ENCODE data around the gene DNMT1. TPM values are rescaled to one million over a fixed set of nuclear protein-coding genes. Genes with fewer than 3 reads are reported as not detected.

Gene DNMT1
- total RNA-seq, 1 experiment from 2014 or later: 383 TPM

- POLR2A ChIA-PET (ENCODE audit: low non-redundant PET): no interaction called here
- intact Hi-C loops (cut with micrococcal nuclease; ENCODE audit: unreplicated experiment): no loop called here
- DNase-seq (ENCODE audit: low spot score): no peak
- Histone ChIP-seq H3K27me3 (replicated peaks; ENCODE audit: insufficient read depth, low read depth, low read length, poor library complexity) (no peaks in the 10 kb centered on the region), H3K4me3 (ENCODE audit: low read depth, low read length, poor library complexity, severe bottlenecking) (no peak overlapping the region), H3K4me1 (ENCODE audit: insufficient read depth, low read length, poor library complexity, severe bottlenecking) (no peaks in the 10 kb centered on the region), H3K9me3 (ENCODE audit: low read depth, low read length, poor library complexity, severe bottlenecking) (no peaks in the 10 kb centered on the region), H3K36me3 (ENCODE audit: insufficient read depth, low read length, poor library complexity, severe bottlenecking) (peaks cover 95% of the 10 kb centered on the region), H3K27ac (ENCODE audit: low read depth, low read length, poor library complexity, severe bottlenecking) (no peak overlapping the region)
- TF ChIP-seq, protein P1, sequence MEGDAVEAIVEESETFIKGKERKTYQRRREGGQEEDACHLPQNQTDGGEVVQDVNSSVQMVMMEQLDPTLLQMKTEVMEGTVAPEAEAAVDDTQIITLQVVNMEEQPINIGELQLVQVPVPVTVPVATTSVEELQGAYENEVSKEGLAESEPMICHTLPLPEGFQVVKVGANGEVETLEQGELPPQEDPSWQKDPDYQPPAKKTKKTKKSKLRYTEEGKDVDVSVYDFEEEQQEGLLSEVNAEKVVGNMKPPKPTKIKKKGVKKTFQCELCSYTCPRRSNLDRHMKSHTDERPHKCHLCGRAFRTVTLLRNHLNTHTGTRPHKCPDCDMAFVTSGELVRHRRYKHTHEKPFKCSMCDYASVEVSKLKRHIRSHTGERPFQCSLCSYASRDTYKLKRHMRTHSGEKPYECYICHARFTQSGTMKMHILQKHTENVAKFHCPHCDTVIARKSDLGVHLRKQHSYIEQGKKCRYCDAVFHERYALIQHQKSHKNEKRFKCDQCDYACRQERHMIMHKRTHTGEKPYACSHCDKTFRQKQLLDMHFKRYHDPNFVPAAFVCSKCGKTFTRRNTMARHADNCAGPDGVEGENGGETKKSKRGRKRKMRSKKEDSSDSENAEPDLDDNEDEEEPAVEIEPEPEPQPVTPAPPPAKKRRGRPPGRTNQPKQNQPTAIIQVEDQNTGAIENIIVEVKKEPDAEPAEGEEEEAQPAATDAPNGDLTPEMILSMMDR (conservative IDR thresholded peaks at IDR 0.05; ENCODE audit: low read depth, low read length): no peak
- CTCF ChIA-PET: no interaction called here
- no TSS peak for BruUV-seq (replicated peaks)
Observed at GRCh38 chr19:10146142-10146541, 48.6 kb downstream of the DNMT1 start.

GRCh38 chr19:10145031-10145430 is 49.7 kb downstream of the DNMT1 start:
- intact Hi-C loops (cut with micrococcal nuclease; ENCODE audit: unreplicated experiment): no loop called here
- H3K4me3 ChIP-seq (ENCODE audit: low read depth, low read length, poor library complexity, severe bottlenecking): no peak overlapping the region
- H3K36me3 ChIP-seq (ENCODE audit: insufficient read depth, low read length, poor library complexity, severe bottlenecking): peaks cover 94% of the 10 kb centered on the region
- H3K27ac ChIP-seq (ENCODE audit: low read depth, low read length, poor library complexity, severe bottlenecking): no peak overlapping the region
- H3K27me3 ChIP-seq (replicated peaks; ENCODE audit: insufficient read depth, low read depth, low read length, poor library complexity): no peaks in the 10 kb centered on the region
- no peak for DNase-seq (ENCODE audit: low spot score)
- ChIA-PET POLR2A (ENCODE audit: low non-redundant PET) (no interaction called here), CTCF (no interaction called here)
- H3K4me1 ChIP-seq (ENCODE audit: insufficient read depth, low read length, poor library complexity, severe bottlenecking): no peaks in the 10 kb centered on the region
- H3K9me3 ChIP-seq (ENCODE audit: low read depth, low read length, poor library complexity, severe bottlenecking): no peaks in the 10 kb centered on the region
- TF ChIP-seq EZH2 (IDR thresholded peaks at IDR 0.05; ENCODE audit: borderline replicate concordance, low read depth, low read length, poor library complexity, severe bottlenecking): no peak
- TF ChIP-seq, protein P1 (conservative IDR thresholded peaks at IDR 0.05; ENCODE audit: low read depth, low read length): no peak
- no TSS peak for BruUV-seq (replicated peaks)

DNA sequence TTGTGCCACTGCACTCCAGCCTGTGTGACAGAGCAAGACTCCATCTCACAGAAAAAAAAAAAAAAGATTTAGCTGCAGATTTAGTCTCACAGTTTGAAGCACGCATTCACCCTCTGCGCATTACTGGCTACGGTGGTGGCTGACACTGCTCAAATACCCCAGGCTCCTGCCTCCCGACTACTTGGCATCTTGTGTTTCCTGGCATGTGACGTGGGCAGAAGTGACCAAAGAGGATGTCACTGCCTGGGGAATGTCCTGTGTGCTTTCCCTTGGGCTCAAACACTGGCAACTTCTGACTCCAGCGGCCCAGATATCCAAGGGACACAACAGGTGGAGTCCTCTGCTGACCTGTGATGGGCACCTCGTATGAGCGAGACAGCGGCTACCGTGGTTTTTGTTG is 50.4 kb downstream of the DNMT1 start:
- H3K27me3 ChIP-seq (replicated peaks; ENCODE audit: insufficient read depth, low read depth, low read length, poor library complexity): no peaks in the 10 kb centered on the region
- intact Hi-C loops (cut with micrococcal nuclease; ENCODE audit: unreplicated experiment): no loop called here
- H3K9me3 ChIP-seq (ENCODE audit: low read depth, low read length, poor library complexity, severe bottlenecking): no peaks in the 10 kb centered on the region
- H3K4me1 ChIP-seq (ENCODE audit: insufficient read depth, low read length, poor library complexity, severe bottlenecking): no peaks in the 10 kb centered on the region
- POLR2A ChIA-PET (ENCODE audit: low non-redundant PET): no interaction called here
- no peak overlapping the region for H3K27ac ChIP-seq (ENCODE audit: low read depth, low read length, poor library complexity, severe bottlenecking)
- H3K4me3 ChIP-seq (ENCODE audit: low read depth, low read length, poor library complexity, severe bottlenecking): no peak overlapping the region
- H3K36me3 ChIP-seq (ENCODE audit: insufficient read depth, low read length, poor library complexity, severe bottlenecking): peaks cover 94% of the 10 kb centered on the region
- no peak for DNase-seq (ENCODE audit: low spot score)
- BruUV-seq (replicated peaks): no TSS peak
- CTCF ChIA-PET: no interaction called here
- TF ChIP-seq, protein P1 (conservative IDR thresholded peaks at IDR 0.05; ENCODE audit: low read depth, low read length): no peak
- no peak for TF ChIP-seq EZH2 (IDR thresholded peaks at IDR 0.05; ENCODE audit: borderline replicate concordance, low read depth, low read length, poor library complexity, severe bottlenecking)

Measured in A673 (cell line).